K562 (cell line): ENCODE data around the gene UMAD1. TPM values are rescaled to one million over a fixed set of nuclear protein-coding genes. Genes with fewer than 3 reads are reported as not detected.
A peak's percentile ranks its signal among the peaks of the same experiment; 100 is the strongest.

Source experiments
- ARID1B ChIP-seq: fragments of 450-650 bp; IDR thresholded peaks from 2 replicates; pipeline ENCODE4 v1.6.1; 2016; ENCODE audit warnings: antibody characterized with exemption, mild to moderate bottlenecking, inconsistent platforms
- COPS2 ChIP-seq: fragments of 450-650 bp; conservative IDR thresholded peaks from 2 replicates; pipeline ENCODE4 v1.6.1; 2016; ENCODE audit warnings: mild to moderate bottlenecking, moderate library complexity
- CSDE1 ChIP-seq, 2 experiments: fragments of 450-650 bp; IDR thresholded peaks; 2 replicates each; pipeline ENCODE4 v1.6.1; 2016; ENCODE audit warnings: mild to moderate bottlenecking in 1 of 2
- ELK1 ChIP-seq: sonication (generic); formaldehyde crosslinking; IDR thresholded peaks from 2 replicates; pipeline ENCODE4 v1.8.1; 2022; ENCODE audit warnings: missing genetic modification reagents
- HDAC1 ChIP-seq, 2 experiments: fragments of 450-650 bp; IDR thresholded peaks; 2 replicates each; pipeline ENCODE4 v1.6.1; 2016 to 2017; ENCODE audit warnings: inconsistent platforms in 1 of 2, mild to moderate bottlenecking in 1 of 2, moderate library complexity in 1 of 2
- HNRNPK ChIP-seq: fragments of 200-400 bp; formaldehyde crosslinking; IDR thresholded peaks from one replicate; pipeline ENCODE4 v1.6.1; 2018; ENCODE audit warnings: mild to moderate bottlenecking, low read depth, low read length; ENCODE audit not compliant: poor library complexity, severe bottlenecking
- ILK ChIP-seq: fragments of 450-650 bp; IDR thresholded peaks from 2 replicates; pipeline ENCODE4 v1.6.1; 2016; ENCODE audit warnings: missing genetic modification characterization, low read depth, mild to moderate bottlenecking, missing compliant biosample characterization, moderate library complexity, borderline replicate concordance
- KLF1 ChIP-seq: fragments of 450-650 bp; IDR thresholded peaks from 2 replicates; pipeline ENCODE4 v1.6.1; 2016; ENCODE audit warnings: missing genetic modification characterization, missing compliant biosample characterization
- MITF ChIP-seq: IDR thresholded peaks from 2 replicates; pipeline ENCODE4 v1.6.1; 2014; ENCODE audit warnings: antibody characterized with exemption
- MXD1 ChIP-seq: fragments of 250-450 bp; sonication (Bioruptor Pico); IDR thresholded peaks from 2 replicates; pipeline ENCODE4 v1.8.0; 2021; ENCODE audit warnings: borderline replicate concordance, mild to moderate bottlenecking, moderate library complexity; ENCODE audit not compliant: poor library complexity, severe bottlenecking
- NCOR1 ChIP-seq: fragments of 450-650 bp; IDR thresholded peaks from 2 replicates; pipeline ENCODE4 v1.6.1; 2016; ENCODE audit warnings: mild to moderate bottlenecking, moderate library complexity
- PKNOX1 ChIP-seq: fragments of 450-650 bp; IDR thresholded peaks from 2 replicates; pipeline ENCODE4 v1.6.1; 2016
- TAF1 ChIP-seq: IDR thresholded peaks from 2 replicates; pipeline ENCODE4 v1.6.1; 2011; ENCODE audit warnings: mild to moderate bottlenecking, low read length, moderate library complexity; ENCODE audit not compliant: insufficient read depth, control insufficient read depth, severe bottlenecking; ENCODE audit errors: extremely low read depth
- ZFPM2 ChIP-seq: fragments of 250-450 bp; sonication (Bioruptor Pico); IDR thresholded peaks from 2 replicates; pipeline ENCODE4 v1.5.1; 2022; ENCODE audit warnings: mild to moderate bottlenecking
- ZKSCAN3 ChIP-seq: fragments of 250-450 bp; sonication (Bioruptor Pico); IDR thresholded peaks from 2 replicates; pipeline ENCODE4 v1.4.0; 2020
- ZMIZ1 ChIP-seq, 2 experiments: fragments of 150-350 bp in 1 of 2; IDR thresholded peaks; 2 replicates each; pipeline ENCODE4 v1.6.1; 2012 to 2016; ENCODE audit warnings: low read depth in 2 of 2, low read length in 2 of 2, mild to moderate bottlenecking in 1 of 2, moderate library complexity in 1 of 2
- ZNF12 ChIP-seq: sonication (generic); formaldehyde crosslinking; IDR thresholded peaks from 2 replicates; pipeline ENCODE4 v1.4.0; 2020; ENCODE audit warnings: mild to moderate bottlenecking, missing genetic modification reagents
- ZNF121 ChIP-seq: sonication (generic); formaldehyde crosslinking; conservative IDR thresholded peaks from 2 replicates; pipeline ENCODE4 v1.8.0; 2022; ENCODE audit warnings: missing genetic modification reagents
- ZNF24 ChIP-seq: fragments of 450-650 bp; IDR thresholded peaks from 2 replicates; pipeline ENCODE4 v1.6.1; 2016
- ZNF551 ChIP-seq: fragments of 250-450 bp; sonication (Bioruptor Pico); IDR thresholded peaks from 2 replicates; pipeline ENCODE4 v1.5.0; 2021; ENCODE audit warnings: mild to moderate bottlenecking, moderate library complexity
- polyA plus RNA-seq, 8 experiments: library from polyadenylated mRNA; depleted of rRNA in 4 of 8; stranded (reverse) in 5 of 8; unstranded in 3 of 8; fragments of >200 nt; fragmentation: Nextera tagmentation in 2 of 8; fragmentation: Illumina TruSeq in 1 of 8; extraction: Ambion mirVana in 2 of 8; extraction: Trizol in 1 of 8; gene quantifications; 2 replicates each; pipeline versions ENCODE4 v1.2.1 to v1.2.3, GENCODE V29; 2011 to 2014; ENCODE audit warnings: inconsistent platforms in 1 of 8, missing spikeins in 1 of 8
- total RNA-seq, 7 experiments: library from RNA; depleted of rRNA in 6 of 7; stranded (reverse); fragments of >200 nt in 6 of 7; fragmentation: Illumina TruSeq in 2 of 7; extraction: Trizol in 2 of 7; gene quantifications; 2 replicates each; pipeline versions ENCODE4 v1.2.1 to v1.2.3, GENCODE V29; 2011 to 2021; ENCODE audit warnings: low replicate concordance in 1 of 7

UMAD1 gene
- total and polyA plus RNA-seq, 9 of the 15 experiments (the other 6 are each of a cell fraction or from before 2014, with no cell fraction given) = 9.0 to 26.7 (median 13.3) TPM

GRCh38 chr7:7640221-7641128, at the start of gene UMAD1 (continued):
- peak; percentile 77 for TF ChIP-seq PKNOX1
- TF ChIP-seq ZNF24 = peak; percentile 52; the same call in 1 of the 2 replicates
- no peak for TF ChIP-seq ZFPM2 (CRISPR knock-in tag)
- no peak for TF ChIP-seq COPS2
- no peak for TF ChIP-seq ZKSCAN3 (CRISPR knock-in tag)
- no peak for TF ChIP-seq HNRNPK
- TF ChIP-seq TAF1 = peak; percentile 90
- TF ChIP-seq MXD1 (CRISPR knock-in tag) = no peak
- peak; percentile 20; the same call in 1 of the 2 replicates for TF ChIP-seq MITF
- TF ChIP-seq ELK1 (CRISPR knock-in tag) = no peak
- TF ChIP-seq ZNF551 = no peak
- TF ChIP-seq CSDE1 (IDR thresholded peaks at IDR 0.05) = no peak
- TF ChIP-seq ARID1B = peak; percentile 69
- no peak for TF ChIP-seq ZNF121 (CRISPR knock-in tag)
- peak in 1 of 2 experiments; percentile 95; a peak in 2 of 4 replicates for TF ChIP-seq HDAC1 (IDR thresholded peaks at IDR 0.05)
- TF ChIP-seq KLF1 (tag) = 0 out of 2 replicates have a peak, but pooled peaks have one; percentile 27
- peak; percentile 35; the same call in 1 of the 2 replicates for TF ChIP-seq NCOR1
- TF ChIP-seq ZMIZ1 (IDR thresholded peaks at IDR 0.05; ENCODE audit: low read depth in 2 of 2, low read length in 2 of 2) = no peak; a peak in 1 of 4 replicates
- TF ChIP-seq ZNF12 (CRISPR knock-in tag) = peak; percentile 18
- TF ChIP-seq ILK (tag) = no peak
